ENCODE measurements around the gene ZNF148.

Gene ZNF148

GRCh38 chr3:125358923-125359322 lies 16.2 kb downstream of the ZNF148 start:
- no peak for TF ChIP-seq CTCF (IDR thresholded peaks at IDR 0.05; ENCODE audit: borderline replicate concordance, control extremely low read depth, extremely low read depth, insufficient read depth, missing control alignments)
- in situ Hi-C loops (cut with MboI; ENCODE audit: low sequenced_read_pairs, unreplicated experiment), result no loop called here
- DNase-seq (ENCODE audit: low spot score), result no peak

GRCh38 chr3:125357837-125358236 lies 17.3 kb downstream of the ZNF148 start:
- no peak for TF ChIP-seq CTCF (IDR thresholded peaks at IDR 0.05; ENCODE audit: borderline replicate concordance, control extremely low read depth, extremely low read depth, insufficient read depth, missing control alignments)

GRCh38 chr3:125357032-125357658 lies 18.0 kb downstream of the ZNF148 start:
- no peak for TF ChIP-seq CTCF (IDR thresholded peaks at IDR 0.05; ENCODE audit: borderline replicate concordance, control extremely low read depth, extremely low read depth, insufficient read depth, missing control alignments)
- in situ Hi-C loops (cut with MboI; ENCODE audit: low sequenced_read_pairs, unreplicated experiment), result no loop called here
- DNase-seq (ENCODE audit: low spot score), result peak; percentile 87

More at GRCh38 chr3:125357837-125358236, 17.3 kb downstream of the ZNF148 start:
- DNase-seq (ENCODE audit: low spot score), result no peak
- in situ Hi-C loops (cut with MboI; ENCODE audit: low sequenced_read_pairs, unreplicated experiment), result no loop called here

- in situ Hi-C loops (cut with MboI; ENCODE audit: low sequenced_read_pairs, unreplicated experiment), result no loop called here
- no peak for DNase-seq (ENCODE audit: low spot score)
Measured at GRCh38 chr3:125356140-125357026, 18.7 kb downstream of the ZNF148 start.

GRCh38 chr3:125353659-125354058 lies 21.5 kb downstream of the ZNF148 start:
- in situ Hi-C loops (cut with MboI; ENCODE audit: low sequenced_read_pairs, unreplicated experiment), result no loop called here
- no peak for TF ChIP-seq CTCF (IDR thresholded peaks at IDR 0.05; ENCODE audit: borderline replicate concordance, control extremely low read depth, extremely low read depth, insufficient read depth, missing control alignments)
- no peak for DNase-seq (ENCODE audit: low spot score)

More at GRCh38 chr3:125356140-125357026, 18.7 kb downstream of the ZNF148 start:
- TF ChIP-seq CTCF (IDR thresholded peaks at IDR 0.05; ENCODE audit: borderline replicate concordance, control extremely low read depth, extremely low read depth, insufficient read depth, missing control alignments), result no peak

- in situ Hi-C loops (cut with MboI; ENCODE audit: low sequenced_read_pairs, unreplicated experiment), result no loop called here
- no peak for TF ChIP-seq CTCF (IDR thresholded peaks at IDR 0.05; ENCODE audit: borderline replicate concordance, control extremely low read depth, extremely low read depth, insufficient read depth, missing control alignments)
- no peak for DNase-seq (ENCODE audit: low spot score)
Measured at GRCh38 chr3:125353128-125353527, 22.0 kb downstream of the ZNF148 start.

Measured in GM13976 (cell line).